Astrocyte of the cerebellum (primary cell): ENCODE data around the gene LCLAT1.
"Not testable (repeated sequence)": the region's sequence is repeated elsewhere in the genome, so short reads cannot be mapped to it uniquely, and the experiment has no call there.

Experiments
- DNase-seq: peaks from one replicate; pipeline ENCODE4 v3.0.0-alpha.2; 2011; ENCODE audit warnings: low read depth
- H3K4me3 ChIP-seq: 2 replicates; pipeline ENCODE4 v1.5.1; 2011; ENCODE audit warnings: mild to moderate bottlenecking, low read depth, low read length, moderate library complexity
- CTCF ChIP-seq: IDR thresholded peaks from 2 replicates; pipeline ENCODE4 v1.5.1; 2012; ENCODE audit warnings: low read length, low read depth, moderate library complexity, mild to moderate bottlenecking; ENCODE audit errors: missing control alignments
- in situ Hi-C: cut with HindIII; loops from 2 replicates; pipeline ENCODE4 v1.10.0; 2017; ENCODE audit warnings: low sequenced_read_pairs

LCLAT1 gene

GRCh38 chr2:30509716-30510115 lies 62.7 kb downstream of the LCLAT1 start:
- in situ Hi-C loops = no loop called here
- no peak for TF ChIP-seq CTCF
- no peak for DNase-seq
- no peak overlapping the region for H3K4me3 ChIP-seq

GRCh38 chr2:30510409-30510808 lies 63.4 kb downstream of the LCLAT1 start:
- H3K4me3 ChIP-seq = no peak overlapping the region
- TF ChIP-seq CTCF = no peak
- DNase-seq = no peak
- in situ Hi-C loops = no loop called here

GRCh38 chr2:30511122-30512083 lies 64.4 kb downstream of the LCLAT1 start:
- in situ Hi-C loops = no loop called here
- no peak for DNase-seq
- TF ChIP-seq CTCF = no peak
- no peak overlapping the region for H3K4me3 ChIP-seq

- no peak for DNase-seq
- in situ Hi-C loops = no loop called here
- no peak overlapping the region for H3K4me3 ChIP-seq
- no peak for TF ChIP-seq CTCF
Observed at GRCh38 chr2:30512243-30512886, 65.3 kb downstream of the LCLAT1 start.

- H3K4me3 ChIP-seq, in situ Hi-C loops, DNase-seq: not testable (repeated sequence)
Observed at GRCh38 chr2:30513649-30514048, 66.6 kb downstream of the LCLAT1 start.

GRCh38 chr2:30514134-30514847 lies 67.2 kb downstream of the LCLAT1 start:
- H3K4me3 ChIP-seq = no peak overlapping the region
- TF ChIP-seq CTCF = no peak
- in situ Hi-C loops = no loop called here

More at GRCh38 chr2:30514134-30514847, 67.2 kb downstream of the LCLAT1 start:
- DNase-seq = peak; percentile 16
